Measurements from ENCODE around the gene MAPRE2. TPM values are rescaled to one million over a fixed set of nuclear protein-coding genes. Genes with fewer than 3 reads are reported as not detected.

MAPRE2 gene
- total RNA-seq (100 to 1,000 TPM in 1 of 2 donors, 10 to 100 TPM in 1; 91.4 to 111 TPM), total RNA-seq (39.6 to 85.2 reads per million in 2 donors)

GRCh38 chr18:35040988-35041814 is at the start of gene MAPRE2:
MAPRE2 (plus strand) TSS chr18:35041413; CDS start chr18:35041540, 127 bp downstream.
- DNase-seq (peak; percentile 99 to 100 (median 100)), ATAC-seq (peak; percentile 92)
- H3K4me1 Mint-ChIP-seq = peaks cover 47% of the 10 kb centered on the region
- H3K9me3 ChIP-seq (ENCODE audit: control insufficient read depth, low read length, poor library complexity, severe bottlenecking) = no peaks in the 10 kb centered on the region
- peaks cover 7% of the 10 kb centered on the region for H3K36me3 Mint-ChIP-seq (ENCODE audit: low read depth)
- peak within 1 kb of the TSS; percentile 97 for H3K27ac Mint-ChIP-seq
- no peaks in the 10 kb centered on the region for H3K27me3 Mint-ChIP-seq
- peak within 1 kb of the TSS; percentile 98 for H3K4me3 Mint-ChIP-seq

- ATAC-seq = no peak
- H3K9me3 ChIP-seq (ENCODE audit: control insufficient read depth, low read length, poor library complexity, severe bottlenecking) = no peaks in the 10 kb centered on the region
- no peak for DNase-seq
- no peaks in the 10 kb centered on the region for H3K36me3 Mint-ChIP-seq (ENCODE audit: low read depth)
- no peak overlapping the region for H3K27ac Mint-ChIP-seq
- peaks cover 20% of the 10 kb centered on the region for H3K27me3 Mint-ChIP-seq
- no peak overlapping the region for H3K4me3 Mint-ChIP-seq
- H3K4me1 Mint-ChIP-seq = no peaks in the 10 kb centered on the region
Observed at GRCh38 chr18:34991561-34991960, 49.7 kb upstream of the MAPRE2 start.

GRCh38 chr18:34993289-34993688 is 47.9 kb upstream of the MAPRE2 start:
- no peak overlapping the region for H3K27ac Mint-ChIP-seq
- H3K9me3 ChIP-seq (ENCODE audit: control insufficient read depth, low read length, poor library complexity, severe bottlenecking) = no peaks in the 10 kb centered on the region
- ATAC-seq = no peak
- peaks cover 20% of the 10 kb centered on the region for H3K27me3 Mint-ChIP-seq
- no peak overlapping the region for H3K4me3 Mint-ChIP-seq
- H3K4me1 Mint-ChIP-seq = no peaks in the 10 kb centered on the region
- peaks cover 3% of the 10 kb centered on the region for H3K36me3 Mint-ChIP-seq (ENCODE audit: low read depth)
- DNase-seq = no peak

- Mint-ChIP-seq H3K27ac (no peak overlapping the region), H3K4me1 (no peaks in the 10 kb centered on the region), H3K4me3 (no peak overlapping the region), H3K27me3 (peaks cover 15% of the 10 kb centered on the region), H3K36me3 (ENCODE audit: low read depth) (peaks cover 3% of the 10 kb centered on the region)
- no peaks in the 10 kb centered on the region for H3K9me3 ChIP-seq (ENCODE audit: control insufficient read depth, low read length, poor library complexity, severe bottlenecking)
- ATAC-seq (no peak), DNase-seq (no peak)
Observed at GRCh38 chr18:34995746-34996145, 45.5 kb upstream of the MAPRE2 start.

- no peak for ATAC-seq
- Mint-ChIP-seq H3K27ac (no peak overlapping the region), H3K36me3 (ENCODE audit: low read depth) (peaks cover 3% of the 10 kb centered on the region), H3K4me3 (no peak overlapping the region), H3K4me1 (no peaks in the 10 kb centered on the region), H3K27me3 (peaks cover 14% of the 10 kb centered on the region)
- H3K9me3 ChIP-seq (ENCODE audit: control insufficient read depth, low read length, poor library complexity, severe bottlenecking) = no peaks in the 10 kb centered on the region
- no peak for DNase-seq
Observed at GRCh38 chr18:34998661-34999060, 42.6 kb upstream of the MAPRE2 start.

- Mint-ChIP-seq H3K27ac (no peak overlapping the region), H3K27me3 (peaks cover 14% of the 10 kb centered on the region), H3K36me3 (ENCODE audit: low read depth) (peaks cover 3% of the 10 kb centered on the region), H3K4me1 (no peaks in the 10 kb centered on the region), H3K4me3 (no peak overlapping the region)
- no peaks in the 10 kb centered on the region for H3K9me3 ChIP-seq (ENCODE audit: control insufficient read depth, low read length, poor library complexity, severe bottlenecking)
- ATAC-seq (no peak), DNase-seq (no peak)
Observed at GRCh38 chr18:34999756-35000289, 41.4 kb upstream of the MAPRE2 start.

- Mint-ChIP-seq H3K27me3 (peaks cover 8% of the 10 kb centered on the region), H3K4me1 (no peaks in the 10 kb centered on the region), H3K4me3 (no peak overlapping the region), H3K27ac (no peak overlapping the region), H3K36me3 (ENCODE audit: low read depth) (peaks cover 3% of the 10 kb centered on the region)
- no peak for ATAC-seq
- DNase-seq = no peak
- H3K9me3 ChIP-seq (ENCODE audit: control insufficient read depth, low read length, poor library complexity, severe bottlenecking) = no peaks in the 10 kb centered on the region
Observed at GRCh38 chr18:35000457-35000856, 40.8 kb upstream of the MAPRE2 start.

- Mint-ChIP-seq H3K36me3 (ENCODE audit: low read depth) (peaks cover 2% of the 10 kb centered on the region), H3K27ac (no peak overlapping the region), H3K27me3 (peaks cover 7% of the 10 kb centered on the region), H3K4me3 (no peak overlapping the region), H3K4me1 (no peaks in the 10 kb centered on the region)
- DNase-seq (no peak), ATAC-seq (no peak)
- no peaks in the 10 kb centered on the region for H3K9me3 ChIP-seq (ENCODE audit: control insufficient read depth, low read length, poor library complexity, severe bottlenecking)
Observed at GRCh38 chr18:35002120-35002519, 39.1 kb upstream of the MAPRE2 start.

- Mint-ChIP-seq H3K4me3 (no peak overlapping the region), H3K36me3 (ENCODE audit: low read depth) (peaks cover 3% of the 10 kb centered on the region), H3K27ac (no peak overlapping the region), H3K27me3 (peaks cover 7% of the 10 kb centered on the region), H3K4me1 (no peaks in the 10 kb centered on the region)
- ATAC-seq (peak; percentile 86), DNase-seq (no peak)
- no peaks in the 10 kb centered on the region for H3K9me3 ChIP-seq (ENCODE audit: control insufficient read depth, low read length, poor library complexity, severe bottlenecking)
Observed at GRCh38 chr18:35005963-35006577, 35.1 kb upstream of the MAPRE2 start.

- no peaks in the 10 kb centered on the region for H3K9me3 ChIP-seq (ENCODE audit: control insufficient read depth, low read length, poor library complexity, severe bottlenecking)
- Mint-ChIP-seq H3K36me3 (ENCODE audit: low read depth) (peaks cover 3% of the 10 kb centered on the region), H3K27me3 (no peaks in the 10 kb centered on the region), H3K27ac (no peak overlapping the region), H3K4me3 (no peak overlapping the region), H3K4me1 (no peaks in the 10 kb centered on the region)
- ATAC-seq = no peak
- no peak for DNase-seq
Observed at GRCh38 chr18:35010156-35010555, 31.1 kb upstream of the MAPRE2 start.

GRCh38 chr18:35010993-35011392 is 30.2 kb upstream of the MAPRE2 start:
- ATAC-seq (no peak), DNase-seq (no peak)
- H3K9me3 ChIP-seq (ENCODE audit: control insufficient read depth, low read length, poor library complexity, severe bottlenecking) = no peaks in the 10 kb centered on the region
- Mint-ChIP-seq H3K4me3 (no peak overlapping the region), H3K4me1 (no peaks in the 10 kb centered on the region), H3K27me3 (no peaks in the 10 kb centered on the region), H3K27ac (no peak overlapping the region), H3K36me3 (ENCODE audit: low read depth) (peaks cover 3% of the 10 kb centered on the region)

- peaks cover 27% of the 10 kb centered on the region for H3K27me3 Mint-ChIP-seq
- peaks cover 2% of the 10 kb centered on the region for H3K36me3 Mint-ChIP-seq (ENCODE audit: low read depth)
- H3K4me1 Mint-ChIP-seq = peaks cover 2% of the 10 kb centered on the region
- no peak for DNase-seq
- no peak for ATAC-seq
- no peak overlapping the region for H3K4me3 Mint-ChIP-seq
- H3K9me3 ChIP-seq (ENCODE audit: control insufficient read depth, low read length, poor library complexity, severe bottlenecking) = no peaks in the 10 kb centered on the region
- H3K27ac Mint-ChIP-seq = no peak overlapping the region
Observed at GRCh38 chr18:35019933-35020332, 21.3 kb upstream of the MAPRE2 start.

GRCh38 chr18:35022426-35023001 is 18.7 kb upstream of the MAPRE2 start:
- H3K4me1 Mint-ChIP-seq = peaks cover 9% of the 10 kb centered on the region
- H3K9me3 ChIP-seq (ENCODE audit: control insufficient read depth, low read length, poor library complexity, severe bottlenecking) = no peaks in the 10 kb centered on the region
- H3K4me3 Mint-ChIP-seq = no peak overlapping the region
- ATAC-seq (no peak), DNase-seq (no peak)
- H3K36me3 Mint-ChIP-seq (ENCODE audit: low read depth) = peaks cover 5% of the 10 kb centered on the region
- peaks cover 27% of the 10 kb centered on the region for H3K27me3 Mint-ChIP-seq
- no peak overlapping the region for H3K27ac Mint-ChIP-seq
